ENCODE measurements around the gene MRPL47.

DNA sequence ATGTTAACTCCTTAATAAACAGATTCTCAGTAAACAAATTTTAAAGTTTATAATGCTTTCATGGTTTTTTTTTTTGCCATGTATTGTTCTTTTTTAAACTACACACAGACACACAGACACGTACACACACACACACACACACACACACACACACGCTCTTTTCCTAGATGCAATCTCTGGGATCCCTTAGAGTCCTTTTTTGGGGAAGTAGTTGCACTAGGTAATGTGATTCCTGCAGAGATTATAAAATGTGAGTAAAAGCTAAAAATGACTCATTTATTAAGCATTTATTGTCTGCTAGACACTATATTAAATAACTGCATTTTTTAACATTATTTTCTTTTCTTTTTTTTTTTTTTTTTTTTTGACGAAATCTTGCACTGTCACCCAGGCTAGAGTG lies 20.0 kb upstream of the MRPL47 start:
- TF ChIP-seq, protein P1, sequence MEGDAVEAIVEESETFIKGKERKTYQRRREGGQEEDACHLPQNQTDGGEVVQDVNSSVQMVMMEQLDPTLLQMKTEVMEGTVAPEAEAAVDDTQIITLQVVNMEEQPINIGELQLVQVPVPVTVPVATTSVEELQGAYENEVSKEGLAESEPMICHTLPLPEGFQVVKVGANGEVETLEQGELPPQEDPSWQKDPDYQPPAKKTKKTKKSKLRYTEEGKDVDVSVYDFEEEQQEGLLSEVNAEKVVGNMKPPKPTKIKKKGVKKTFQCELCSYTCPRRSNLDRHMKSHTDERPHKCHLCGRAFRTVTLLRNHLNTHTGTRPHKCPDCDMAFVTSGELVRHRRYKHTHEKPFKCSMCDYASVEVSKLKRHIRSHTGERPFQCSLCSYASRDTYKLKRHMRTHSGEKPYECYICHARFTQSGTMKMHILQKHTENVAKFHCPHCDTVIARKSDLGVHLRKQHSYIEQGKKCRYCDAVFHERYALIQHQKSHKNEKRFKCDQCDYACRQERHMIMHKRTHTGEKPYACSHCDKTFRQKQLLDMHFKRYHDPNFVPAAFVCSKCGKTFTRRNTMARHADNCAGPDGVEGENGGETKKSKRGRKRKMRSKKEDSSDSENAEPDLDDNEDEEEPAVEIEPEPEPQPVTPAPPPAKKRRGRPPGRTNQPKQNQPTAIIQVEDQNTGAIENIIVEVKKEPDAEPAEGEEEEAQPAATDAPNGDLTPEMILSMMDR (conservative IDR thresholded peaks at IDR 0.05; ENCODE audit: low read depth in 2 of 2): no peak
- no peak for TF ChIP-seq JUNB (IDR thresholded peaks at IDR 0.05; ENCODE audit: unreplicated experiment)

All from GM23338 (cell line).